HG03378 (cell line): ENCODE data around the gene MYO18A.
A peak's percentile ranks its signal among the peaks of the same experiment; 100 is the strongest.
"Not testable (repeated sequence)": the region's sequence is repeated elsewhere in the genome, so short reads cannot be mapped to it uniquely, and the experiment has no call there.

Source experiments
- ATAC-seq: cut with Tn5 transposase; IDR thresholded peaks from one replicate; pipeline ENCODE4 v1.9.1; 2021; ENCODE audit warnings: mild to moderate bottlenecking, moderate library complexity; ENCODE audit not compliant: unreplicated experiment

The MYO18A gene

GRCh38 chr17:29180034-29180787, at the start of gene MYO18A:
MYO18A (minus strand) TSS chr17:29180398; CDS start chr17:29166940, 13,458 bp downstream.
- peak; percentile 56 for ATAC-seq

GRCh38 chr17:29225396-29225795, 45.2 kb upstream of the MYO18A start:
- no peak for ATAC-seq

GRCh38 chr17:29221338-29221737, 41.1 kb upstream of the MYO18A start:
- ATAC-seq, result not testable (repeated sequence)

GRCh38 chr17:29219378-29220047, 39.3 kb upstream of the MYO18A start:
- ATAC-seq, result peak; percentile 65

GRCh38 chr17:29216856-29217255, 36.7 kb upstream of the MYO18A start:
- ATAC-seq, result no peak

GRCh38 chr17:29216181-29216580, 36.0 kb upstream of the MYO18A start:
- ATAC-seq, result no peak

- ATAC-seq, result no peak
These were observed 35.5 kb upstream of the MYO18A start for GRCh38 chr17:29215717-29216116.

GRCh38 chr17:29215174-29215573, 35.0 kb upstream of the MYO18A start:
- no peak for ATAC-seq

GRCh38 chr17:29214215-29215146, 34.3 kb upstream of the MYO18A start:
- ATAC-seq, result no peak

GRCh38 chr17:29212681-29213121, 32.5 kb upstream of the MYO18A start:
- no peak for ATAC-seq

GRCh38 chr17:29212094-29212631, 32.0 kb upstream of the MYO18A start:
- ATAC-seq, result no peak

- ATAC-seq, result no peak
These were observed 30.7 kb upstream of the MYO18A start for GRCh38 chr17:29210879-29211278.

GRCh38 chr17:29209073-29209472, 28.9 kb upstream of the MYO18A start:
- ATAC-seq, result no peak

GRCh38 chr17:29207975-29208374, 27.8 kb upstream of the MYO18A start:
- no peak for ATAC-seq

GRCh38 chr17:29205047-29205446, 24.8 kb upstream of the MYO18A start:
- ATAC-seq, result no peak

- ATAC-seq, result not testable (repeated sequence)
These were observed 24.0 kb upstream of the MYO18A start for GRCh38 chr17:29204068-29204804.

- ATAC-seq, result no peak
These were observed 17.5 kb upstream of the MYO18A start for GRCh38 chr17:29197516-29198272.

GRCh38 chr17:29196769-29197515, 16.7 kb upstream of the MYO18A start:
- ATAC-seq, result no peak
